Keratinocyte (primary cell): Measurements from ENCODE around the gene WDCP. TPM values are rescaled to one million over a fixed set of nuclear protein-coding genes. Genes with fewer than 3 reads are reported as not detected.

Experiments used
- DNase-seq: peaks from one replicate; pipeline ENCODE4 v3.0.0-alpha.2; 2011; ENCODE audit warnings: low read depth, missing footprints, low spot score
- FAIRE-seq: peaks from 2 replicates; lab custom pipeline; 2011; peaks lifted over from hg19 to GRCh38; lab: Jason Lieb, UNC
- H2AFZ ChIP-seq: 2 replicates; pipeline ENCODE4 v1.6.0; 2012; ENCODE audit warnings: low read length, control low read depth, inconsistent platforms; ENCODE audit not compliant: control insufficient read depth
- H3K27ac ChIP-seq: 2 replicates; pipeline ENCODE4 v1.5.1; 2011; ENCODE audit warnings: low read length; ENCODE audit not compliant: control insufficient read depth, insufficient read depth
- H3K27me3 ChIP-seq: 3 replicates; pipeline ENCODE4 v1.6.0; 2011; ENCODE audit warnings: low read length; ENCODE audit not compliant: control insufficient read depth, insufficient read depth; ENCODE audit errors: extremely low read depth
- H3K36me3 ChIP-seq, 2 experiments: 2 replicates in 1 of 2; 3 replicates in 1 of 2; pipeline ENCODE4 v1.5.1; 2011; ENCODE audit warnings: low read length in 2 of 2, mild to moderate bottlenecking in 1 of 2; ENCODE audit not compliant: control insufficient read depth in 2 of 2, insufficient read depth in 2 of 2; ENCODE audit errors: extremely low read depth in 1 of 2
- H3K4me1 ChIP-seq: 3 replicates; pipeline ENCODE4 v1.5.1; 2011; ENCODE audit warnings: low read length; ENCODE audit not compliant: control insufficient read depth, insufficient read depth; ENCODE audit errors: extremely low read depth
- H3K4me2 ChIP-seq: 3 replicates; pipeline ENCODE4 v1.6.0; 2011; ENCODE audit warnings: low read depth, low read length; ENCODE audit not compliant: control insufficient read depth, insufficient read depth; ENCODE audit errors: extremely low read depth
- H3K4me3 ChIP-seq, 3 experiments: fragments of 200-600 bp in 1 of 3; sonication (generic) in 1 of 3; 2 replicates in 2 of 3; 3 replicates in 1 of 3; pipeline ENCODE4 v1.5.1; 2011 to 2016; ENCODE audit warnings: low read length in 3 of 3, mild to moderate bottlenecking in 3 of 3, control low read depth in 2 of 3, inconsistent platforms in 1 of 3, low read depth in 1 of 3, mixed read lengths in 1 of 3, mixed run types in 1 of 3, moderate library complexity in 1 of 3; ENCODE audit not compliant: control insufficient read depth in 2 of 3, insufficient read depth in 2 of 3; ENCODE audit errors: extremely low read depth in 1 of 3
- H3K79me2 ChIP-seq: 2 replicates; pipeline ENCODE4 v1.6.0; 2012; ENCODE audit warnings: low read length; ENCODE audit not compliant: control insufficient read depth, insufficient read depth
- H3K9ac ChIP-seq: 3 replicates; pipeline ENCODE4 v1.6.0; 2011; ENCODE audit warnings: low read length; ENCODE audit not compliant: control insufficient read depth, insufficient read depth; ENCODE audit errors: extremely low read depth
- H3K9me1 ChIP-seq: 3 replicates; pipeline ENCODE4 v1.6.0; 2011; ENCODE audit warnings: low read length; ENCODE audit not compliant: control insufficient read depth, insufficient read depth; ENCODE audit errors: extremely low read depth
- H3K9me3 ChIP-seq: 2 replicates; pipeline ENCODE4 v1.5.1; 2012; ENCODE audit warnings: low read depth, low read length; ENCODE audit not compliant: control insufficient read depth
- H4K20me1 ChIP-seq: 3 replicates; pipeline ENCODE4 v1.6.0; 2011; ENCODE audit warnings: low read length; ENCODE audit not compliant: control insufficient read depth, insufficient read depth; ENCODE audit errors: extremely low read depth
- CTCF ChIP-seq, 3 experiments: IDR thresholded peaks in 1 of 3; conservative IDR thresholded peaks in 1 of 3; optimal IDR thresholded peaks in 1 of 3; 2 replicates in 2 of 3; 3 replicates in 1 of 3; pipeline versions ENCODE3 to v1.5.1; 2011; ENCODE audit warnings: low read length in 3 of 3, mild to moderate bottlenecking in 3 of 3, moderate library complexity in 2 of 3, control low read depth in 1 of 3, inconsistent platforms in 1 of 3; ENCODE audit not compliant: insufficient read depth in 2 of 3; ENCODE audit errors: extremely low read depth in 1 of 3
- EZH2 ChIP-seq: IDR thresholded peaks from one replicate; pipeline ENCODE4 v1.6.1; 2012; ENCODE audit warnings: inconsistent platforms, mild to moderate bottlenecking, low read length, moderate library complexity
- dilution Hi-C: fragments of 300-500 bp; cut with MboI; formaldehyde crosslinking; loops from one replicate; pipeline ENCODE4 v1.7.0; 2020; ENCODE audit warnings: low sequenced_read_pairs; ENCODE audit not compliant: extremely low pct_ligation_motif_present
- polyA plus RNA-seq, 5 experiments: library from polyadenylated mRNA; depleted of rRNA in 3 of 5; stranded (reverse) in 3 of 5; stranded (forward) in 1 of 5; unstranded in 1 of 5; fragments of >200 nt; gene quantifications; 1 replicate in 1 of 5; 2 replicates in 3 of 5; 3 replicates in 1 of 5; pipeline versions ENCODE4 v1.2.1 to v1.2.3, GENCODE V29; 2011 to 2012; ENCODE audit warnings: missing spikeins in 2 of 5, low read depth in 1 of 5, low replicate concordance in 1 of 5

WDCP gene
- polyA plus RNA-seq, 1 donor (not counting 4 experiments of a cell fraction or from before 2014, with no cell fraction given), result 11.0 TPM

DNA sequence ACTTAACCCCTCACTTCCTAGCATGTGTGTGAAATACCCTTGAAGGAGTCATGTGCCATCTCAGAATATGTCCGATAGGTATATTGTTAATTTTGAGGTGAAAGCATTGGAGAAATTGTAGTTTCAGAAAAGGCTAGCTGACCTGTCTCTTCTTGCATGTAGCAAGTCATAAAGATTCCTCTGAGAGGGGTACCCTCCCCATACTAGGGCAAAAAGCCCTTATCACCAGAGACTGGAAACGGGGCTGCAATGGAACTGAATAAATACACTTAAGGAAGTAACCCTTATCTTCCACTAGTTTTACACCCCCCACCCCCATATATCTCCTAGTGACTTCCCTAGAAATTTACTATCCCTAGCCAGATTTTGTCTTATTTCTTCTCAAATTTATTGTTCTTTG lies 30.7 kb upstream of the WDCP start:
- DNase-seq (no peak), FAIRE-seq (no peak)
- Histone ChIP-seq H3K27me3 (no peaks in the 10 kb centered on the region), H3K36me3 (peaks cover 7 to 17% of the 10 kb centered on the region in 2 experiments), H3K27ac (peak overlapping the region; percentile 93), H3K9me3 (no peaks in the 10 kb centered on the region), H3K4me3 (peak overlapping the region; percentile 53 to 84 (median 82)), H3K79me2 (peaks cover 24% of the 10 kb centered on the region), H3K9ac (peak overlapping the region; percentile 91), H4K20me1 (no peaks in the 10 kb centered on the region), H2AFZ (no peak overlapping the region), H3K4me2 (peak overlapping the region; percentile 74), H3K9me1 (no peaks in the 10 kb centered on the region), H3K4me1 (peaks cover 9% of the 10 kb centered on the region)
- dilution Hi-C loops, result no loop called here
- TF ChIP-seq CTCF (optimal IDR thresholded peaks at IDR 0.05 in 1 of 3, IDR thresholded peaks at IDR 0.05 in 1 of 3, conservative IDR thresholded peaks at IDR 0.05 in 1 of 3; ENCODE audit: extremely low read depth in 1 of 3, insufficient read depth in 2 of 3, low read length in 3 of 3) (no peak), EZH2 (no peak)

DNA sequence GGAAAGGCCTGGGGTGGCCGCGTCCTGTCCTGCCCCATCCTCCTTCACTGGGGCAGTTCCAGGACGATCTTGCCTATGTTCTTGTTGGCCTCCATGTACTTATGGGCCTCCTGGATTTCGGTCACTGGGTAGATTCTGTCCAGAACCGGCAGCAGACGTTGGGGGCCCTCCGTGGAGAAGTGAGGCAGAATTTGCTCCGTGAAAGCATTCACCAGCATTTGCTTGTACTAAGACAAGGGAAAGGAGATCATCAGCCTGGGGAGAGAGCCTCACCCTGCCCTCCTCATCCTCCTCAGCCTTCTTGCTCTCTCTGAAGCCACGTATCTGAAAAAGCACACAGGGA lies 30.3 kb upstream of the WDCP start:
- H3K9me1 ChIP-seq, result no peaks in the 10 kb centered on the region
- DNase-seq, result no peak
- H3K4me2 ChIP-seq, result peak overlapping the region; percentile 74
- H3K27me3 ChIP-seq, result no peaks in the 10 kb centered on the region
- H3K9ac ChIP-seq, result peak overlapping the region; percentile 91
- peaks cover 28% of the 10 kb centered on the region for H3K79me2 ChIP-seq
- H3K9me3 ChIP-seq, result no peaks in the 10 kb centered on the region
- H2AFZ ChIP-seq, result peak overlapping the region; percentile 64
- no peaks in the 10 kb centered on the region for H4K20me1 ChIP-seq
- peaks cover 9% of the 10 kb centered on the region for H3K4me1 ChIP-seq
- H3K36me3 ChIP-seq, result peaks cover 10 to 19% of the 10 kb centered on the region in 2 experiments
- dilution Hi-C loops, result no loop called here
- peak overlapping the region; percentile 53 to 84 (median 82) for H3K4me3 ChIP-seq
- no peak for FAIRE-seq
- TF ChIP-seq EZH2 (no peak), CTCF (optimal IDR thresholded peaks at IDR 0.05 in 1 of 3, IDR thresholded peaks at IDR 0.05 in 1 of 3, conservative IDR thresholded peaks at IDR 0.05 in 1 of 3; ENCODE audit: extremely low read depth in 1 of 3, insufficient read depth in 2 of 3, low read length in 3 of 3) (no peak)
- H3K27ac ChIP-seq, result peak overlapping the region; percentile 93
